Tibial nerve (tissue), 3 donors: ENCODE measurements around the gene TLNRD1.

Experiments used
- CTCF ChIP-seq, 5 experiments: fragments of 200-600 bp in 3 of 5; fragments of 450-650 bp in 2 of 5; sonication (generic) in 3 of 5; IDR thresholded peaks; one replicate each; pipeline ENCODE4 v1.5.1; 2016 to 2019; ENCODE audit warnings: antibody characterized with exemption in 5 of 5, mild to moderate bottlenecking in 3 of 5, moderate library complexity in 2 of 5
- POLR2A ChIP-seq, 2 donors: fragments of 450-650 bp; IDR thresholded peaks; one replicate each; pipeline ENCODE4 v1.6.1; 2017; ENCODE audit warnings: antibody characterized with exemption in 2 of 2, mild to moderate bottlenecking in 2 of 2, moderate library complexity in 2 of 2

GRCh38 chr15:81006124-81006523 is 5.4 kb downstream of the TLNRD1 start:
- no peak for TF ChIP-seq CTCF (IDR thresholded peaks at IDR 0.05)
- TF ChIP-seq POLR2A (IDR thresholded peaks at IDR 0.05) = no peak
